A673 (cell line): ENCODE measurements around the gene SPEF2. TPM values are rescaled to one million over a fixed set of nuclear protein-coding genes. Genes with fewer than 3 reads are reported as not detected.

ENCODE experiments used
- BruUV-seq: library from RNA; stranded (reverse); fragments of 400-500 nt; replicated peaks from 2 replicates; lab custom pipeline; 2021; lab: Mats Ljungman, UMichigan
- CTCF ChIA-PET: fragments of 300-600 bp; sonication (Branson Sonifier 250); formaldehyde crosslinking; loops from one replicate; lab custom pipeline; 2022; ENCODE audit warnings: antibody characterized with exemption; lab: Charles Lee
- POLR2A ChIA-PET: fragments of 300-600 bp; sonication (Branson Sonifier 250); formaldehyde crosslinking; loops from one replicate; lab custom pipeline; 2022; ENCODE audit warnings: antibody characterized with exemption; ENCODE audit not compliant: low non-redundant PET; lab: Charles Lee
- DNase-seq: peaks from one replicate; pipeline ENCODE4 v3.0.0-alpha.2; 2015; ENCODE audit warnings: low spot score
- H3K27ac ChIP-seq: fragments of 200-600 bp; sonication (generic); 2 replicates; pipeline ENCODE4 v1.5.1; 2016; ENCODE audit warnings: mixed run types, low read depth, mild to moderate bottlenecking, mixed read lengths, antibody characterized with exemption, low read length; ENCODE audit not compliant: poor library complexity, severe bottlenecking
- H3K27me3 ChIP-seq: fragments of 200-600 bp; sonication (generic); replicated peaks from 2 replicates; pipeline ENCODE4 v1.6.1; 2017; ENCODE audit warnings: mixed run types, low read depth, mild to moderate bottlenecking, mixed read lengths, antibody characterized with exemption, low read length; ENCODE audit not compliant: insufficient read depth, poor library complexity
- H3K36me3 ChIP-seq: fragments of 200-600 bp; sonication (generic); 2 replicates; pipeline ENCODE4 v1.6.1; 2016; ENCODE audit warnings: mixed run types, mild to moderate bottlenecking, mixed read lengths, antibody characterized with exemption, low read length; ENCODE audit not compliant: insufficient read depth, poor library complexity, severe bottlenecking
- H3K4me1 ChIP-seq: fragments of 200-600 bp; sonication (generic); 2 replicates; pipeline ENCODE4 v1.6.1; 2017; ENCODE audit warnings: mixed run types, mild to moderate bottlenecking, mixed read lengths, antibody characterized with exemption, low read length; ENCODE audit not compliant: insufficient read depth, poor library complexity, severe bottlenecking
- H3K4me3 ChIP-seq: fragments of 200-600 bp; sonication (generic); 2 replicates; pipeline ENCODE4 v1.5.1; 2016; ENCODE audit warnings: low read depth, mixed run types, mild to moderate bottlenecking, mixed read lengths, low read length; ENCODE audit not compliant: poor library complexity, severe bottlenecking
- H3K9me3 ChIP-seq: fragments of 200-600 bp; sonication (generic); 2 replicates; pipeline ENCODE4 v1.6.1; 2016; ENCODE audit warnings: mixed run types, low read depth, mild to moderate bottlenecking, mixed read lengths, antibody characterized with exemption, low read length; ENCODE audit not compliant: poor library complexity, severe bottlenecking
- EZH2 ChIP-seq: fragments of 200-600 bp; sonication (generic); IDR thresholded peaks from 2 replicates; pipeline ENCODE4 v1.6.1; 2017; ENCODE audit warnings: borderline replicate concordance, low read depth, mild to moderate bottlenecking, mixed read lengths, antibody characterized with exemption, low read length; ENCODE audit not compliant: poor library complexity, severe bottlenecking
- intact Hi-C: fragments of 100-400 bp; cut with micrococcal nuclease; formaldehyde crosslinking; loops from one replicate; pipeline ENCODE4 v1.10.0; 2022; ENCODE audit not compliant: unreplicated experiment
- total RNA-seq: library from RNA; stranded (reverse); gene quantifications from 2 replicates; pipeline ENCODE4 v1.2.3, GENCODE V29; 2021
- TF ChIP-seq, protein P1 (sequence below): fragments of 300-800, 200-600 bp; sonication (generic); conservative IDR thresholded peaks from 2 replicates; pipeline ENCODE4 v1.5.1; 2017; ENCODE audit warnings: low read depth, mild to moderate bottlenecking, antibody characterized with exemption, low read length, moderate library complexity, mixed read lengths

The SPEF2 gene
- total RNA-seq, 1 experiment from 2014 or later: 1.5 TPM

DNA sequence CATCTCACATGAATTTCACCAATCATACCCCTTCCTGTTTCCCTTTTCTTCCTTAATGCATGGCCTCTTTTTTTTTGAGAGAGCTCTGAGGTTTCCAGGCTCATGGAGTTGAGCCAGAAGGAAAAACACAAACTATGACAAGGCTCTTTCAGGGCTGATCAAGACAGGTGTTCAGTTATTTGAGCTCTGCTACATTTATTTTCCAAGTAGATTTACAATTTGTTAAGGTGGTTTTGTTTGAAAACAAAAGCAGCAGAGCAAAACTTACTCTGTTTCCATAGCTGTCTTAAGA, 176.6 kb downstream of the SPEF2 start:
- intact Hi-C loops: no loop called here
- H3K4me3 ChIP-seq: no peak overlapping the region
- H3K36me3 ChIP-seq: no peaks in the 10 kb centered on the region
- no peaks in the 10 kb centered on the region for H3K9me3 ChIP-seq
- ChIA-PET CTCF (no interaction called here), POLR2A (no interaction called here)
- H3K4me1 ChIP-seq: no peaks in the 10 kb centered on the region
- no peak for DNase-seq
- H3K27ac ChIP-seq: no peak overlapping the region
- TF ChIP-seq, protein P1, sequence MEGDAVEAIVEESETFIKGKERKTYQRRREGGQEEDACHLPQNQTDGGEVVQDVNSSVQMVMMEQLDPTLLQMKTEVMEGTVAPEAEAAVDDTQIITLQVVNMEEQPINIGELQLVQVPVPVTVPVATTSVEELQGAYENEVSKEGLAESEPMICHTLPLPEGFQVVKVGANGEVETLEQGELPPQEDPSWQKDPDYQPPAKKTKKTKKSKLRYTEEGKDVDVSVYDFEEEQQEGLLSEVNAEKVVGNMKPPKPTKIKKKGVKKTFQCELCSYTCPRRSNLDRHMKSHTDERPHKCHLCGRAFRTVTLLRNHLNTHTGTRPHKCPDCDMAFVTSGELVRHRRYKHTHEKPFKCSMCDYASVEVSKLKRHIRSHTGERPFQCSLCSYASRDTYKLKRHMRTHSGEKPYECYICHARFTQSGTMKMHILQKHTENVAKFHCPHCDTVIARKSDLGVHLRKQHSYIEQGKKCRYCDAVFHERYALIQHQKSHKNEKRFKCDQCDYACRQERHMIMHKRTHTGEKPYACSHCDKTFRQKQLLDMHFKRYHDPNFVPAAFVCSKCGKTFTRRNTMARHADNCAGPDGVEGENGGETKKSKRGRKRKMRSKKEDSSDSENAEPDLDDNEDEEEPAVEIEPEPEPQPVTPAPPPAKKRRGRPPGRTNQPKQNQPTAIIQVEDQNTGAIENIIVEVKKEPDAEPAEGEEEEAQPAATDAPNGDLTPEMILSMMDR: no peak
- no peak for TF ChIP-seq EZH2
- BruUV-seq: no TSS peak
- no peaks in the 10 kb centered on the region for H3K27me3 ChIP-seq

GRCh38 chr5:35794684-35795375, 177.2 kb downstream of the SPEF2 start:
- intact Hi-C loops: no loop called here
- Histone ChIP-seq H3K4me3 (no peak overlapping the region), H3K36me3 (no peaks in the 10 kb centered on the region), H3K27me3 (no peaks in the 10 kb centered on the region), H3K9me3 (no peaks in the 10 kb centered on the region), H3K27ac (no peak overlapping the region), H3K4me1 (no peaks in the 10 kb centered on the region)
- no TSS peak for BruUV-seq
- TF ChIP-seq, protein P1: no peak
- TF ChIP-seq EZH2: no peak
- ChIA-PET POLR2A (no interaction called here), CTCF (no interaction called here)
- no peak for DNase-seq

- CTCF ChIA-PET: no interaction called here
These were observed 181.5 kb downstream of the SPEF2 start for GRCh38 chr5:35799181-35799580.

More at GRCh38 chr5:35799181-35799580, 181.5 kb downstream of the SPEF2 start:
- Histone ChIP-seq H3K27me3 (no peaks in the 10 kb centered on the region), H3K27ac (no peak overlapping the region), H3K9me3 (no peaks in the 10 kb centered on the region), H3K4me1 (peaks cover 16% of the 10 kb centered on the region), H3K4me3 (no peak overlapping the region), H3K36me3 (no peaks in the 10 kb centered on the region)
- TF ChIP-seq EZH2: no peak
- TF ChIP-seq, protein P1: no peak
- POLR2A ChIA-PET: no interaction called here
- DNase-seq: no peak
- intact Hi-C loops: no loop called here
- no TSS peak for BruUV-seq
